Right atrium auricular region (tissue), 2 donors: ENCODE measurements around the gene KLK10. TPM values are rescaled to one million over a fixed set of nuclear protein-coding genes. Genes with fewer than 3 reads are reported as not detected.

ENCODE experiments used
- DNase-seq: peaks from one replicate; pipeline ENCODE4 v3.0.0-alpha.2; 2019; ENCODE audit warnings: low spot score
- H3K27ac ChIP-seq, 2 donors: fragments of 200-600 bp; sonication (generic); 1 replicate in 1 of 2; 2 replicates in 1 of 2; pipeline ENCODE4 v1.5.1; 2016 to 2019
- H3K27me3 ChIP-seq, 2 donors: fragments of 200-600 bp; sonication (generic); one replicate each; pipeline versions ENCODE4 v1.5.1 to v1.6.0; 2017 to 2019
- H3K36me3 ChIP-seq: fragments of 200-600 bp; sonication (generic); one replicate; pipeline ENCODE4 v1.5.1; 2016
- H3K4me1 ChIP-seq, 2 donors: fragments of 200-600 bp; sonication (generic); one replicate each; pipeline versions ENCODE4 v1.5.1 to v1.6.0; 2017 to 2019
- H3K4me3 ChIP-seq, 2 donors: fragments of 200-600 bp; sonication (generic); 1 replicate in 1 of 2; 2 replicates in 1 of 2; pipeline ENCODE4 v1.5.1; 2017 to 2019; ENCODE audit warnings: mild to moderate bottlenecking in 1 of 2, moderate library complexity in 1 of 2
- H3K9me3 ChIP-seq, 2 donors: fragments of 200-600 bp; sonication (generic); one replicate each; pipeline ENCODE4 v1.5.1; 2019
- CTCF ChIP-seq, 2 donors: fragments of 200-600 bp; sonication (generic); IDR thresholded peaks; one replicate each; pipeline ENCODE4 v1.5.1; 2019; ENCODE audit warnings: antibody characterized with exemption in 2 of 2
- total RNA-seq, 2 donors: library from RNA; depleted of rRNA; stranded (reverse); fragments of >200 nt; gene quantifications; one replicate each; pipeline ENCODE4 v1.1.0, GENCODE V29; 2016

The KLK10 gene
- total RNA-seq, 2 donors from 2014 or later, result 4.5 TPM; not detected in 1

DNA sequence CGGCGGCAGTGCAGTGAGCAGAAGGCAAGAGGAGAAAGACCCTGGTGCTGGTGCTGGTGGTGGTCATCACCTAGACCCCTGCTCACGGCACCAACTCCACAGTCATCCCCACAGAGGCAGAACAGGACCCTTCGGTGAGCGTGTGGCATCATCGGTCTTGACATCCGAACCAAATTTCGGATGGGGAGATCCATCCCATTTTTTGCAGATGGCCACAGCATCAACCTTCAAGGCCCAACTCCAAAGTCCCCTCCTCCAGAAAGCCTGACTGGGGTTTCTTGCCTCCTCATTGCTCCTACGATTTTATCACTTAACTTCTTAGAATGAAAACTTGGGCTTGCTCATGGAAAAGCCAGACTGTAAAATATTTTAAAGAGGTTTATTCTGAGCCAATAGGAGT lies 24.0 kb upstream of the KLK10 start:
- Histone ChIP-seq H3K36me3 (no peaks in the 10 kb centered on the region), H3K9me3 (no peaks in the 10 kb centered on the region), H3K27me3 (no peaks in the 10 kb centered on the region), H3K4me1 (no peaks in the 10 kb centered on the region), H3K4me3 (no peak overlapping the region), H3K27ac (no peak overlapping the region)
- no peak for DNase-seq
- TF ChIP-seq CTCF (IDR thresholded peaks at IDR 0.05), result no peak

- no peak for TF ChIP-seq CTCF (IDR thresholded peaks at IDR 0.05)
- Histone ChIP-seq H3K27me3 (no peaks in the 10 kb centered on the region), H3K4me1 (no peaks in the 10 kb centered on the region), H3K36me3 (no peaks in the 10 kb centered on the region), H3K9me3 (no peaks in the 10 kb centered on the region), H3K4me3 (no peak overlapping the region), H3K27ac (no peak overlapping the region)
- no peak for DNase-seq
These were observed 20.6 kb upstream of the KLK10 start for GRCh38 chr19:51040151-51040550.

- no peaks in the 10 kb centered on the region for H3K9me3 ChIP-seq
- no peak for DNase-seq
- H3K4me3 ChIP-seq, result no peak overlapping the region
- no peak overlapping the region for H3K27ac ChIP-seq
- H3K36me3 ChIP-seq, result no peaks in the 10 kb centered on the region
- TF ChIP-seq CTCF (IDR thresholded peaks at IDR 0.05), result no peak
- no peaks in the 10 kb centered on the region for H3K27me3 ChIP-seq
- H3K4me1 ChIP-seq, result no peaks in the 10 kb centered on the region
These were observed 17.0 kb upstream of the KLK10 start for GRCh38 chr19:51036519-51036918.

DNA sequence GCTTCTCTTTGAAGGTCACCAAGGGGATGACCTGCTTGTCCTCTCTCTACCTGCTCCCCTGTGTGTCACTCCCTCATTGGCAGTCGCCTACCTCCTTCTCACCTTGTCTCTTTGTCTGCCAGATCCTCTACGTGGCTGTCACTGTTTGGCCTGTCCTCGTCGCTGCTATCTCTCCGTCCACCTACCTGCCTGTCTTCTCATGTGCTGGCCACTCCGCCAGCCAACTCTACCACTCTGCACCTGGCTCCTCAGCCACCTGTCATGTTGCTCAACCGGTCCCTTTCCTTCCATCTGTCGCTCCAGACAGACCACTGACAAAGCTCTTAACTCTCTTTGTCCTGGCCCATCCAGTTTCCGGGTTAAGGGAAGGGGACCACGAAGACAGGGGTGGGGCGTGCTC lies 15.2 kb upstream of the KLK10 start, which contains the start of gene KLK12:
TSS of gene KLK12 (minus strand) at position 299 of the 400 bp plus-strand sequence. CDS start 381 bp downstream, outside the sequence.
- no peaks in the 10 kb centered on the region for H3K27me3 ChIP-seq
- no peak for TF ChIP-seq CTCF (IDR thresholded peaks at IDR 0.05)
- DNase-seq, result no peak
- H3K36me3 ChIP-seq, result no peaks in the 10 kb centered on the region
- no peak within 1 kb of the TSS for H3K27ac ChIP-seq
- H3K4me3 ChIP-seq, result no peak within 1 kb of the TSS
- no peaks in the 10 kb centered on the region for H3K4me1 ChIP-seq
- H3K9me3 ChIP-seq, result no peaks in the 10 kb centered on the region

GRCh38 chr19:51031880-51032225 lies 12.3 kb upstream of the KLK10 start:
- H3K9me3 ChIP-seq, result no peaks in the 10 kb centered on the region
- no peaks in the 10 kb centered on the region for H3K4me1 ChIP-seq
- no peak for TF ChIP-seq CTCF (IDR thresholded peaks at IDR 0.05)
- no peak for DNase-seq
- H3K27me3 ChIP-seq, result no peaks in the 10 kb centered on the region
- no peaks in the 10 kb centered on the region for H3K36me3 ChIP-seq
- no peak overlapping the region for H3K4me3 ChIP-seq
- no peak overlapping the region for H3K27ac ChIP-seq

- H3K36me3 ChIP-seq, result no peaks in the 10 kb centered on the region
- H3K27ac ChIP-seq, result no peak overlapping the region
- no peaks in the 10 kb centered on the region for H3K4me1 ChIP-seq
- no peak for TF ChIP-seq CTCF (IDR thresholded peaks at IDR 0.05)
- DNase-seq, result no peak
- no peak overlapping the region for H3K4me3 ChIP-seq
- no peaks in the 10 kb centered on the region for H3K9me3 ChIP-seq
- H3K27me3 ChIP-seq, result no peaks in the 10 kb centered on the region
These were observed 11.8 kb upstream of the KLK10 start for GRCh38 chr19:51031220-51031879.
